SK-N-SH treated with all-trans-retinoic acid at 6 μM for 48 hours (cell line): Measurements from ENCODE around the gene ANAPC1.

Experiments used
- CREB5 ChIP-seq: fragments of 250-450 bp; sonication (Bioruptor Pico); IDR thresholded peaks from 2 replicates; pipeline ENCODE4 v1.5.1; 2020; ENCODE audit warnings: low read depth, mild to moderate bottlenecking, moderate library complexity
- RARB ChIP-seq: fragments of 250-450 bp; sonication (Bioruptor Pico); IDR thresholded peaks from 2 replicates; pipeline ENCODE4 v1.8.0; 2021; ENCODE audit warnings: mild to moderate bottlenecking, moderate library complexity

GRCh38 chr2:111930875-111931274, 46.9 kb upstream of the ANAPC1 start:
- no peak for TF ChIP-seq CREB5
- TF ChIP-seq RARB (CRISPR knock-in tag), result no peak
